Body of pancreas (tissue), 4 donors: ENCODE measurements around the gene HACD2. TPM values are rescaled to one million over a fixed set of nuclear protein-coding genes. Genes with fewer than 3 reads are reported as not detected.
"Not testable (repeated sequence)": the region's sequence is repeated elsewhere in the genome, so short reads cannot be mapped to it uniquely, and the experiment has no call there.

Source experiments
- ATAC-seq: fragments of 150-250 bp; one replicate; pipeline ENCODE4 v1.9.1; 2016
- DNase-seq, 4 donors: peaks; one replicate each; pipeline ENCODE4 v3.0.0-alpha.2; 2019
- H3K27ac ChIP-seq, 4 donors: fragments of 200-600 bp; sonication (generic); 1 replicate in 3 of 4; 2 replicates in 1 of 4; pipeline versions ENCODE4 v1.5.1 to v1.6.1; 2016 to 2019; ENCODE audit warnings: mild to moderate bottlenecking in 1 of 4, mixed read lengths in 1 of 4, moderate library complexity in 1 of 4
- H3K27me3 ChIP-seq, 2 donors: fragments of 200-600 bp; sonication (generic); one replicate each; pipeline ENCODE4 v1.6.0; 2016; ENCODE audit warnings: mild to moderate bottlenecking in 1 of 2
- H3K36me3 ChIP-seq, 2 donors: fragments of 200-600 bp; sonication (generic); replicated peaks in 1 of 2; 2 replicates each; pipeline ENCODE4 v1.5.1; 2016; ENCODE audit warnings: low read depth in 2 of 2; ENCODE audit not compliant: insufficient read depth in 1 of 2
- H3K4me1 ChIP-seq: fragments of 200-600 bp; sonication (generic); one replicate; pipeline ENCODE4 v1.6.0; 2016
- H3K4me3 ChIP-seq, 2 donors: fragments of 200-600 bp; sonication (generic); 1 replicate in 1 of 2; 2 replicates in 1 of 2; pipeline ENCODE4 v1.5.1; 2016 to 2019
- H3K9me3 ChIP-seq, 3 donors: fragments of 200-600 bp; sonication (generic); 1 replicate in 2 of 3; 2 replicates in 1 of 3; pipeline ENCODE4 v1.5.1; 2016
- POLR2A ChIP-seq, 3 donors: fragments of 450-650 bp; IDR thresholded peaks; one replicate each; pipeline ENCODE4 v1.6.1; 2016; ENCODE audit warnings: antibody characterized with exemption in 3 of 3, mild to moderate bottlenecking in 2 of 3
- WGBS, 2 donors: methylation state at CpG; one replicate each; pipeline ENCODE4 v1.1.5; 2017; 5-methylcytosine and 5-hydroxymethylcytosine counted together
- intact Hi-C: fragments of 100-400 bp; cut with DNase I; formaldehyde crosslinking; loops from one replicate; pipeline ENCODE4 v1.15.1; 2023
- total RNA-seq, 2 donors: library from RNA; depleted of rRNA; stranded (reverse); fragments of >200 nt; gene quantifications; one replicate each; pipeline ENCODE4 v1.1.0, GENCODE V29; 2016
- TF ChIP-seq, protein P1 (sequence below), 7 experiments: fragments of 450-650 bp in 4 of 7; fragments of 200-600 bp in 3 of 7; sonication (generic) in 3 of 7; IDR thresholded peaks; one replicate each; pipeline ENCODE4 v1.5.1; 2016 to 2019; ENCODE audit warnings: antibody characterized with exemption in 7 of 7

The HACD2 gene
- total RNA-seq, 2 donors from 2014 or later: 13.2 to 16.3 TPM

DNA sequence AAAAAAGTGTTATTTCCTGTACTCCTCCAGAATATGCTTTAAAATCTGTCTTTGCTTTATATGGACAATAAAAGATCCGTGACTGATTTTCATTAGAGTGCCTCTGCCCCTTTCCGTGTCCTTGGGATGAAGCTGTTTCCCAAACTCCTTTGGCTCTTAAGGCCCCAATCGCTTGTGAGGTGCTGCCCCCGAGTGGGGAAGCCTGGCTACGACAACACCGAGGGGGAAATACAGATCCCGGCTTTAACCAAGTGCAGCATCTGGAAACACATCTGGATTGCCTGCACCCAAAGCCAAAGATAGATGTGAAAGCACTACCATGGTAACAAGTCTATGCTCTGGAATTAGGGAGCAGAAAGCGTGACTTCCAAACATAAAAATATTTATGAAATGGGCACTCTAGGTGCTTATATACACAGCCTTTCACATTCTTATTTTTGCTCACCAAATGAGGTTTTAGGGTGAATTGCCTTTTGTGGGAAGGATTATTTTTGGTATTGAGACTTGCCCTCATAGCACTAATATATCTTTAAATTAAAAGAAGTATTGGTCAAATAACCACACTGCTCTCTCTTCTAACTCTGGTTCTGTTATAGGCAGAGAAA lies 95.4 kb downstream of the HACD2 start:
- Histone ChIP-seq H3K27me3 (no peaks in the 10 kb centered on the region), H3K9me3 (no peaks in the 10 kb centered on the region), H3K36me3 (peaks cover 0 to 3% of the 10 kb centered on the region in 2 donors), H3K4me3 (no peak overlapping the region), H3K4me1 (no peaks in the 10 kb centered on the region), H3K27ac (no peak overlapping the region)
- WGBS, 2 donors: 9 to 11% methylated on average over 8 of the region's 8 CpGs
- ATAC-seq (peak; percentile 84), DNase-seq (peak; percentile 62 to 70 (median 64))
- intact Hi-C loops: loop anchor here (5.0 kb wide), 1 partner anchor 162 kb away; no protein-coding TSS in a partner anchor
- no peak for TF ChIP-seq POLR2A (IDR thresholded peaks at IDR 0.05)
- TF ChIP-seq, protein P1, sequence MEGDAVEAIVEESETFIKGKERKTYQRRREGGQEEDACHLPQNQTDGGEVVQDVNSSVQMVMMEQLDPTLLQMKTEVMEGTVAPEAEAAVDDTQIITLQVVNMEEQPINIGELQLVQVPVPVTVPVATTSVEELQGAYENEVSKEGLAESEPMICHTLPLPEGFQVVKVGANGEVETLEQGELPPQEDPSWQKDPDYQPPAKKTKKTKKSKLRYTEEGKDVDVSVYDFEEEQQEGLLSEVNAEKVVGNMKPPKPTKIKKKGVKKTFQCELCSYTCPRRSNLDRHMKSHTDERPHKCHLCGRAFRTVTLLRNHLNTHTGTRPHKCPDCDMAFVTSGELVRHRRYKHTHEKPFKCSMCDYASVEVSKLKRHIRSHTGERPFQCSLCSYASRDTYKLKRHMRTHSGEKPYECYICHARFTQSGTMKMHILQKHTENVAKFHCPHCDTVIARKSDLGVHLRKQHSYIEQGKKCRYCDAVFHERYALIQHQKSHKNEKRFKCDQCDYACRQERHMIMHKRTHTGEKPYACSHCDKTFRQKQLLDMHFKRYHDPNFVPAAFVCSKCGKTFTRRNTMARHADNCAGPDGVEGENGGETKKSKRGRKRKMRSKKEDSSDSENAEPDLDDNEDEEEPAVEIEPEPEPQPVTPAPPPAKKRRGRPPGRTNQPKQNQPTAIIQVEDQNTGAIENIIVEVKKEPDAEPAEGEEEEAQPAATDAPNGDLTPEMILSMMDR (IDR thresholded peaks at IDR 0.05): peak; percentile 63 to 88 (median 81)

DNA sequence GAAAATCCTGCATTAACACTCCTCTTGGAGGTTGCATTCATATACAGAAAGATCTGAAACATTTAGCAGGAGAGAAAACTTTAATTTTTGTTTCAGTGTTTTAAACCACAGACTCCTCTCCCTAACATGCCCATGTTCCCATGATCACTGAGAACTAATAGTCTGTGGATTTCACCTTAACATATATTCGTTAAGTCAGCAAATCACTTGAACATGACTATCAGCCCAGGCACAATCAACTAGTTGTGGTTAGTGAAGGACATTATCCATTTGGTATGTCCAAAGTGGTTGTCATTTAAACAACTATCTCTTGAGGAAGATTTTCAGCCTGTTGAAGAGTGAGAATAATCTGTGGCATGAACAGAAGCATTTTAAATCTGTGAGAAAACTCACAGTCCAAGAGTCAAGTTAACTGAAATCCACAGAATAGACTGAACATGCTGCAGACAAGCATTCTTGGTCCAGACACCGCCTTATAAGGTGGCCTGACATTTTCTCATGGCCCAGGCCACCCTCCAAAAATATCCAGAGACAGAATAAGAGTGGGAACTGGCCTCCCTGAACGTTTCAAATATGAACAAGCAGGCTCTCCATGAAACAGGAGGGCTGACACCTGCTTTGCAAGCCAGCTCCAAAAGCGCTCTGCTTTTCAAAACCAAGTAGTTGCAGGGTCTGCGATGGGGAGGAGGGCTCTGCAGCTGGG lies 96.1 kb downstream of the HACD2 start:
- Histone ChIP-seq H3K4me1 (no peaks in the 10 kb centered on the region), H3K9me3 (no peaks in the 10 kb centered on the region), H3K4me3 (no peak overlapping the region), H3K27ac (no peak overlapping the region), H3K27me3 (no peaks in the 10 kb centered on the region), H3K36me3 (peaks cover 0 to 3% of the 10 kb centered on the region in 2 donors)
- no peak for DNase-seq
- TF ChIP-seq POLR2A (IDR thresholded peaks at IDR 0.05): no peak
- TF ChIP-seq, protein P1 (IDR thresholded peaks at IDR 0.05): no peak
- intact Hi-C loops: no loop called here
- 67 to 87% methylated on average over 5 of the region's 5 CpGs for WGBS, 2 donors
- no peak for ATAC-seq

DNA sequence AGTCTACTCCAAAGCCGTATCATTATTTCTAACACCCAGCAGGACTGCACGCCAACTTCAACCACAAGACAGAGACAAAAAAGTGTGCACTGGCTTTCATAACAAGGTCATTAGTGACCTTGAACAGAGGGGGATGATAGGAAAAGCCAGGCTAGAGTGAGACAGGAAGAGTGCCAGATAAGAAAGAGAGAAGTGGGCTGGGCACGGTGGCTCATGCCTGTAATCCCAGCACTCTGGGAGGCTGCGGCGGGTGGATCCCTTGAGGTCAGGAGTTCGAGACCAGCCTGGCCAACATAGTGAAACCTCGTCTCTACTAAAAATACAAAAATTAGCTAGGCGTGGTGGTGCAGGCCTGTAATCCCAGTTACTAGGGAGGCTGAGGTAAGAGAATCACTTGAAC lies 97.8 kb downstream of the HACD2 start:
- H3K9me3 ChIP-seq, H3K27ac ChIP-seq, ATAC-seq, H3K27me3 ChIP-seq, intact Hi-C loops, DNase-seq, H3K4me3 ChIP-seq, H3K4me1 ChIP-seq, H3K36me3 ChIP-seq: not testable (repeated sequence)
- WGBS, 2 donors: 66 to 75% methylated on average over 8 of the region's 8 CpGs

DNA sequence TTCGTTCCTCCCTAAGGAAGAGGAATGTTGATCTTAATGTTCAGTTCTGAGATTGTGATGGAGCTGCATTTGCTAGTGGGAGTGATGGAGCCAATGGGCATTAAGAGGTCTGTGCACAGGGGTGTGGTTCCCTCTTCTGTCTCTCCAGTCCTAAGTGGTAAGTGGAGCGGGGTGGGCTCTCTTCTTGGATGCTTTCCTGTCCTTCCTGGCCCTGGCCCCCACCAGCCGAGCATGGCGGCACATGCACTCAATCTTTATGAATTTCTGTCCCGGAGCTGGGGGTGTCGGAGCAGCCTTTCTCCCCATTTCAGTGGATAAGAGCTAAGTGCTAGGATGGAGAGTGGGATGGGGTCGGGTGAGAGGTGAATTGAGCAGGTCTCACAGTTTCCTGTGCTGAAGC lies 98.4 kb downstream of the HACD2 start:
- DNase-seq (no peak), ATAC-seq (no peak)
- H3K9me3 ChIP-seq: no peaks in the 10 kb centered on the region
- peaks cover 0 to 3% of the 10 kb centered on the region in 2 donors for H3K36me3 ChIP-seq
- no peak overlapping the region for H3K27ac ChIP-seq
- no peak overlapping the region for H3K4me3 ChIP-seq
- no peak for TF ChIP-seq POLR2A (IDR thresholded peaks at IDR 0.05)
- TF ChIP-seq, protein P1 (IDR thresholded peaks at IDR 0.05): no peak
- no peaks in the 10 kb centered on the region for H3K27me3 ChIP-seq
- WGBS, 2 donors: 84% methylated on average over 7 of the region's 7 CpGs
- intact Hi-C loops: no loop called here
- no peaks in the 10 kb centered on the region for H3K4me1 ChIP-seq

DNA sequence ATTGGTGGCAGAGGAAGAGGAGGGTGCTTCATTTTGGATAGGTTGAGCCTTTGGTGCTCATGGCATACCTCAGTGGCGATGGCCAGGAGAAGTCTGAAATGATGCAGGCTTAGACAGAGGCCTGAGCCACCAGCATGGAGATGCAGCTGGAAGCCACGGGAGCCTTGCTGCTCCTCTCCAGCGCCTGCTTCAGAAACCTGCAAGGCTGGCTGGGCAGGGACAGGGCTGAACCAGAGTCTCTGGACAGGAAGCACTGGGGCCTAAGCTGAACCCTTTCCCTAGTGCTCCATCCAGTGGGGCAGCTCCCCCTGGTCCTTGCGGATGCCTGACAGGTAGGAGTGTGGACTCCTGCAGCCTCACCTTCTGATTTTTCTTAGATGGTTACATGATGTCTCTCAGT lies 99.3 kb downstream of the HACD2 start:
- no peaks in the 10 kb centered on the region for H3K9me3 ChIP-seq
- no peak for DNase-seq
- H3K27ac ChIP-seq: no peak overlapping the region
- peaks cover 0 to under 1% of the 10 kb centered on the region in 2 donors for H3K36me3 ChIP-seq
- no peaks in the 10 kb centered on the region for H3K27me3 ChIP-seq
- H3K4me3 ChIP-seq: no peak overlapping the region
- no peak for ATAC-seq
- intact Hi-C loops: no loop called here
- 84 to 86% methylated on average over 4 of the region's 4 CpGs for WGBS, 2 donors
- no peaks in the 10 kb centered on the region for H3K4me1 ChIP-seq
- no peak for TF ChIP-seq POLR2A (IDR thresholded peaks at IDR 0.05)
- TF ChIP-seq, protein P1 (IDR thresholded peaks at IDR 0.05): no peak
